MV-4-11 (cell line): ENCODE results near the gene RGS6.

ENCODE experiments used
- DNase-seq: peaks from one replicate; lab custom pipeline; 2025; lab: John Stamatoyannopoulos, UW

Gene RGS6

DNA sequence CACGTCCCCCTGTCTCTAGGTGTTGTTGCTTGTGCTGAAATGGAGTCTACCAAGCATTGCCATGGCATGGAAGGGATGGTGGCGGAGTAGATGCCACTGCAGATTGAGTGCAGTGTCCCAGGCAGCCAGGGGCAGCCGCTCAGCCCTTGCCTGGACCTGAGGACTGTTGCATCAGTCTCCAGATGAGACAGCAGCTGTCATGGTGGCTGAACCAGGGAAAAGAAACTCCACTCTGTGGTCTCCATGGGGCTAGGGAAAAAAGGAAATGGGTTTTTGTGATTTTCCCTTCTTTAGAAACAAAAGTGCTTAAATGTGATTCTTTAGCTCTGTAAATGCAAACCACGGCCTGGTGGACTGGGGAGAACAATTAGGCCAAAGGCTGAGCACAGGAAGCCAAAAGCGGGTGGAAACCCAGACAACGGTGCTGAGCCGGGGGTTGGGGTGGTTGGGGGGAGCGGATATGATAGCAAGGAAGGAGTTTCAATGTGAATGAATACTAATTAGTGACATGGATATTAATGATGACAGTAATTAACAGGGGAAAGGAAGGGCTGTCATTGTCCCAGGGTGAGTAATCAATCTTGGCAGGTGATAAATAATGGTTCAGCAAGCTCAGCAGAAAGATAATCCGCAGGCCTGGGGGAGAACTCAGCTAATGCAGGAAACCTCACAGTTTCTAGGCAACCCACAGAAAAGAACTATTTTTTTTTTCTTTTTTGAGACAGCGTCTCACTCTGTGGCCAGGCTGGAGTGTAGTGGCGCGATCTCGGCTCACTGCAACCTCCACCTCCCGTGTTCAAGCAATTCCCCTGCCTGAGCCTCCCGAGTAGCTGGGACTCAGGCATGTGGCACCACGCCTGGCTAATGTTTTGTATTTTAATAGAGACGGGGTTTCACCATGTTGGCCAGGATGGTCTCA lies 519.1 kb downstream of the RGS6 start:
- DNase-seq = peak; percentile 91

DNA sequence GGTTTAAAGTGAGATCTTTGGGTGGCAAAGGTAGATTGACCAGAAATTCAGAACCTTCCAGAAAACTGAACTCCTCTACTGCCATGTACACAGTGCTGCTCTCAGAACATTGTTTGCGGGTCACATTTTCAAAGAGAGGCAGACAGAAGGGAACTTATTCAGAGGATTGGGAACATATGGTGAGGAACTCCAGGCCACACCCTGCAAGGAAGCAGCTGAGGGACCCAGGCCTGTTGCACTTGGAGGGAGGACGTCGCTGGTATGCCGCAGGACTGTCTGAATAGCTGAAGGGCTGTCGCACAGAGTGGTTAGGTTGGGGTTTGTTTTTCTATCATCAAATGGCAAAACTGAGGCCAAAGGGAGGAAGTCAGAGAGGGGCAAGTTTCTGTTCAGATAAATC lies 520.5 kb downstream of the RGS6 start:
- no peak for DNase-seq

GRCh38 chr14:72454388-72455160 lies 522.3 kb downstream of the RGS6 start:
- DNase-seq = no peak

- no peak for DNase-seq
Measured at GRCh38 chr14:72457641-72458040, 525.4 kb downstream of the RGS6 start.

- no peak for DNase-seq
Measured at GRCh38 chr14:72462056-72462455, 529.8 kb downstream of the RGS6 start.

DNA sequence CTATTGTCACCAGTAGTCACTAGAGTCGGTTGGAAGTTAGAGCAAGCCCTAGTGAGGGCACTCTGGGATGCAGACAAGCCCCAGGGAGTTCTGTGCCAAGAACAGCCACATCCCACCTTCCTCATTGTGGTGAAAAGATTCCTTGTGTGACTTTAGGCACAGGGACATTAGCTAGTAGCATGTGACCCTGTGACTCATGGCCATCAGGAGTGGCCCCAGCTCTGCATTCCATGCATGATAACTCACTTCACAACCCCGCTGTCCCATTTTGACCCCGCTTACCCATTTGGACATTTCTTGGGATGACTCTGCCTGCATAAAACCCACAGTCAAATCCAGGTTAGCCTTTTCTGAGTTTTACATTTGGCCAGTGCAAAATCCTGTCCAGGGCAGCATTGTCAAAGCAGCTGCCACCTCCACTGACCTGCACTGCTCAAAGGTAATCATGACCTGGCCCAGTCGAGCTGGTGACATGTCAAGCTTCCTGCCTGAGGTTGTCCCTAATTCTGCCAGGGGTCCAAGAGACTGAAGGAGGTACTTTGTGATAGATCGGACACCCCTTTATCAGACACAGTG lies 531.1 kb downstream of the RGS6 start:
- no peak for DNase-seq

- DNase-seq = no peak
Measured at GRCh38 chr14:72464226-72464625, 532.0 kb downstream of the RGS6 start.

- no peak for DNase-seq
Measured at GRCh38 chr14:72466325-72466724, 534.1 kb downstream of the RGS6 start.

DNA sequence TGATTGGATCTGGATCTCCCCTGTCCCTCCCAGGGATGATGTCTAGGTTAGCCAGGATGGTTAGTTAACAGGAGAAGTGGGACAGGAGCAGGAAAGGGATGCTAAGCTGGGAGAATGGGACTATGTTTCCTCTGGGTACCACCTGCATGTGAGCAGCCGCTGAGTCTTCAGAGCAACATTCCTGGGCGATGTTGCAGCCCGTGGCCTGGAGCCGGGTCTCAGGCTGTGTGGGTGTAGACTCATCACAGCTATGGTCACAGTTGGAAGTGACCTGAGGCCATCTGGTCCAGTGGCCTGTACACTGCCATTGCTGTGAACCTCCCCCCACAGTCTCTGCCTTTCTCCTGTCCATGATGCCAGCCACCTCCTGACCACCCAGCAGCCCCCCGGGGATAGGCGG lies 539.1 kb downstream of the RGS6 start:
- DNase-seq = no peak

DNA sequence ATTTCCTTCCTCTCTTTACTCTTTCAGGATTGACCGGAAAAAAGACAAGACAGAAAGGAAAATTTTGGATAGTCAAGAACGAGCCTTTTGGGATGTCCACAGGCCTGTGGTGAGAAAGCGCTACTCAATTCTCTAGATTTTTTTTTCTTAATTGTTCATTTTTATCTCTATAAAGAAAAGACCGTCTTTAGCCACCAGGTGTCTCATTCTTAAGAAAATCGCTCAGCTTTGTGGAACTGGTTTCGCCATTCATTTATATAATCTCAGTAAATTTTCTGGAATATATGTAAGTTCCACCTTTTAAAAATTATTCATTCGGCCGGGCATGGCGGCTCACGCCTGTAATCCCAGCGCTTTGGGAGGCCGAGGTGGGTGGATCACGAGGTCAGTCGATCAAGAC lies 540.6 kb downstream of the RGS6 start:
- peak; percentile 14 for DNase-seq

- DNase-seq = peak; percentile 99
Measured at GRCh38 chr14:72476657-72477499, 544.6 kb downstream of the RGS6 start.

DNA sequence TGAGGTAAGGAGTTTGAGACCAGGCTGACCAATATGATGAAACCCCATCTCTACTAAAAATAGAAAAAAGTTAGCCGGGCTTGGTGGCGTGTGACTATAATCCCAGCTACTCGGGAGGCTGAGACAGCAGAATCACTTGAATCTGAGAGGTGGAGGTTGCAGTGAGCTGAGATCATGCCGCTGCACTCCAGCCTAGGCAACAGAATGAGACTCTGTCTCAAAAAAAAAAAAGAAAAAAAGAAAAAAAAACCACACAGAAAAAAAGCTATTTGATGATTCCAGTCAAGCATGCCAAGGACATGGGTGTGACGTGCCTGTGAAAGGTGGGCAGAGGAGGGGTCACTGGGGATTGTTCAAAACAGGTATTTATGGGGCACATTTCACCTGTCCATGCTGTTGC lies 545.3 kb downstream of the RGS6 start:
- peak; percentile 29 for DNase-seq

- no peak for DNase-seq
Measured at GRCh38 chr14:72478471-72478893, 546.3 kb downstream of the RGS6 start.

- no peak for DNase-seq
Measured at GRCh38 chr14:72479461-72479931, 547.3 kb downstream of the RGS6 start.

- DNase-seq = peak; percentile 59
Measured at GRCh38 chr14:72480464-72481243, 548.4 kb downstream of the RGS6 start.

GRCh38 chr14:72483311-72483710 lies 551.1 kb downstream of the RGS6 start:
- DNase-seq = no peak

DNA sequence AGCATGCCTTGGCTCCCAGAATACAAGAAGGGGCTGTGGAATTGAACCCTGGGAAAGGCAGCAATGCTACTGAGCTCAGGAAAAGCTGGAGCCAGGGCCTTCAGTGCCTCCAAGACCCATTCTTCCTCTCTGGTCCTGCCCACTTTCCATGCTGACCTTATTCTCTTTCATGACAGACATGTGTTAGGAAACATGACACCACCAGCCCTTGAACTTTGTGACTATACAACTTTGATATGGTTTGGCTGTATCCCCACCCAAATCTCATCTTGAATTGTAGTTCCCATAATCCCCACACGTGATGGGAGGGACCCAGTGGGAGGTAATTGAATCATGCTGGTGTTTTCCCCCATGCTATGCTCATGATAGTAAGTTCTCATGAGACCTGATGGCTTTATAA lies 553.5 kb downstream of the RGS6 start:
- no peak for DNase-seq

DNA sequence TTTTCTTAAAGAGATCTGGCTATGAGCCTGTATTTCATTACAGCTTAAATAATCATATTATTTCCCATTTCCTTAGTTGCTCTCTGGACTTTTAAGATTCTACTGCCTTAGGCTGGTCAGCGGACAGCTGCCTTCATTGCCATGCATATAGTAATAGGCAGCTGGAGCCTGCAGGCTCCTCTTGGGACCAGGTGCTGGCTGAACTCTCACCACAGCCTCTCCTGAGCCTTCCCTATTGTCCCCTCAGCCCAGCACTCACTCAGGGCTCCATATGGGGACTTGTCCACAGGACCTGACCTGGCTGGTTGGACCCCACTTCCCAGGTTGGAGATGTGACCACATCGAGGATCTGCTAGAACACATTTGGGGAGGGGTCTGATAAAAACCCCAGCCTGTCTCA lies 556.3 kb downstream of the RGS6 start:
- DNase-seq = no peak

DNA sequence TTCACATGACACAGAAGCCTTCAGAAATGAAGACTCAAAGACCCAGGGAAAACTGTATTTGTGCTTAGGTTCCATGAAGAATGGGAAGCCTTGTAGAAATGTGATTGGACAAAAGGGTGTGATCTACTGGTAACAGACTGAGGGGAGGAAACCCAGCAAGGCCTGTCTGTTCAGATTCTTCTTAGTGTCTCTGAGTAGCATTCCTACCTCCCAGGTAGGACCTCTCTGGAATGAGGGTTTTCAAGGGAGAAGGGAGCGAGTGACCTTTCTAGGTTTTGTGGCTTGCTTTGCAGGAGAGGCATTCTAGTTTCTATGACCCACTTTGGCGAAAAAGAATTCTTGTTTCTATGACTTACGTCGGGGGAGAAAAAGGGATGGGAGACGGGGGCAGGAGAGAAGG lies 560.0 kb downstream of the RGS6 start:
- DNase-seq = no peak

GRCh38 chr14:72495668-72496067 lies 563.4 kb downstream of the RGS6 start:
- peak; percentile 21 for DNase-seq

- DNase-seq = no peak
Measured at GRCh38 chr14:72498646-72499045, 566.4 kb downstream of the RGS6 start.
